IMR-90 (cell line): Measurements from ENCODE around the gene ATP1A2. TPM values are rescaled to one million over a fixed set of nuclear protein-coding genes. Genes with fewer than 3 reads are reported as not detected.

Experiments used
- ATAC-seq: fragments of 200-7000 bp; cut with Tn5 transposase; 2 replicates; pipeline ENCODE4 v1.9.1; 2020; ENCODE audit warnings: low read depth, mild to moderate bottlenecking, moderate library complexity
- BruUV-seq: library from RNA; stranded (reverse); fragments of 400-500 nt; replicated peaks from 2 replicates; lab custom pipeline; 2021; lab: Mats Ljungman, UMichigan
- CTCF ChIA-PET: fragments of 300-600 bp; formaldehyde crosslinking; extraction: SDS; loops from one replicate; lab custom pipeline; 2021; ENCODE audit warnings: antibody characterized with exemption; lab: Yijun Ruan, JAX
- POLR2A ChIA-PET: fragments of 300-600 bp; sonication (Branson Sonifier 250); formaldehyde crosslinking; loops from one replicate; lab custom pipeline; 2022; ENCODE audit warnings: antibody characterized with exemption; ENCODE audit not compliant: unreplicated experiment; lab: Charles Lee
- DNase-seq: peaks from one replicate; pipeline ENCODE4 v3.0.0; 2013
- H2AFZ ChIP-seq: replicated peaks from 2 replicates; pipeline ENCODE3; 2013; ENCODE audit warnings: low read length, mild to moderate bottlenecking; ENCODE audit not compliant: poor library complexity
- H2AK5ac ChIP-seq: 2 replicates; pipeline ENCODE4 v1.6.1; 2013; ENCODE audit warnings: low read depth, low read length, inconsistent platforms
- H2AK9ac ChIP-seq: replicated peaks from 2 replicates; pipeline ENCODE3; 2013; ENCODE audit warnings: mild to moderate bottlenecking, low read depth, low read length, moderate library complexity; ENCODE audit not compliant: poor library complexity
- H2BK120ac ChIP-seq: 2 replicates; pipeline ENCODE4 v1.6.1; 2013; ENCODE audit warnings: low read depth, low read length, inconsistent platforms
- H2BK15ac ChIP-seq: 3 replicates; pipeline ENCODE4 v1.6.1; 2013; ENCODE audit warnings: low read depth, low read length, inconsistent platforms
- H2BK20ac ChIP-seq: 2 replicates; pipeline ENCODE4 v1.6.1; 2013; ENCODE audit warnings: low read depth, mild to moderate bottlenecking, inconsistent platforms, low read length, moderate library complexity
- H2BK5ac ChIP-seq: 2 replicates; pipeline ENCODE4 v1.6.1; 2013; ENCODE audit warnings: mild to moderate bottlenecking, low read depth, low read length, inconsistent platforms; ENCODE audit not compliant: poor library complexity, severe bottlenecking
- H3K14ac ChIP-seq: replicated peaks from 2 replicates; pipeline ENCODE4 v1.6.1; 2013; ENCODE audit warnings: low read depth, low read length, inconsistent platforms
- H3K18ac ChIP-seq: 2 replicates; pipeline ENCODE4 v1.6.1; 2013; ENCODE audit warnings: low read depth, low read length, control low read depth
- H3K23ac ChIP-seq: 2 replicates; pipeline ENCODE4 v1.6.1; 2013; ENCODE audit warnings: low read depth, low read length, inconsistent platforms
- H3K27ac ChIP-seq: 2 replicates; pipeline ENCODE4 v1.5.1; 2013; ENCODE audit warnings: mild to moderate bottlenecking, control low read depth, low read length; ENCODE audit not compliant: insufficient read depth
- H3K27me3 ChIP-seq: 2 replicates; pipeline ENCODE4 v1.6.1; 2013; ENCODE audit warnings: low read length; ENCODE audit not compliant: control insufficient read depth, insufficient read depth
- H3K36me3 ChIP-seq: 2 replicates; pipeline ENCODE4 v1.6.1; 2013; ENCODE audit warnings: low read length, mixed read lengths; ENCODE audit not compliant: control insufficient read depth, insufficient read depth
- H3K4ac ChIP-seq: 2 replicates; pipeline ENCODE4 v1.6.1; 2013; ENCODE audit warnings: low read depth, low read length, inconsistent platforms
- H3K4me1 ChIP-seq: 2 replicates; pipeline ENCODE4 v1.6.1; 2013; ENCODE audit warnings: low read length, mixed read lengths; ENCODE audit not compliant: control insufficient read depth, insufficient read depth
- H3K4me2 ChIP-seq: 2 replicates; pipeline ENCODE4 v1.6.1; 2013; ENCODE audit warnings: low read depth, mild to moderate bottlenecking, control low read depth, low read length, moderate library complexity
- H3K4me3 ChIP-seq: 2 replicates; pipeline ENCODE4 v1.5.1; 2013; ENCODE audit warnings: low read depth, mild to moderate bottlenecking, control low read depth, low read length, moderate library complexity; ENCODE audit not compliant: insufficient read depth
- H3K56ac ChIP-seq: 2 replicates; pipeline ENCODE4 v1.6.1; 2013; ENCODE audit warnings: low read length, inconsistent platforms; ENCODE audit not compliant: insufficient read depth; ENCODE audit errors: extremely low read depth
- H3K79me1 ChIP-seq, 2 experiments: 2 replicates each; pipeline ENCODE4 v1.6.1; 2013; ENCODE audit warnings: low read length in 2 of 2, inconsistent platforms in 1 of 2, low read depth in 1 of 2
- H3K9ac ChIP-seq: 2 replicates; pipeline ENCODE4 v1.6.1; 2013; ENCODE audit warnings: low read depth, low read length, control low read depth
- H3K9me1 ChIP-seq: 2 replicates; pipeline ENCODE4 v1.6.1; 2013; ENCODE audit warnings: low read length, inconsistent platforms; ENCODE audit not compliant: insufficient read depth
- H3K9me3 ChIP-seq: 2 replicates; pipeline ENCODE4 v1.6.1; 2013; ENCODE audit warnings: low read length; ENCODE audit not compliant: control insufficient read depth, insufficient read depth
- H4K20me1 ChIP-seq: 2 replicates; pipeline ENCODE4 v1.6.1; 2013; ENCODE audit warnings: low read length, inconsistent platforms; ENCODE audit not compliant: insufficient read depth
- H4K5ac ChIP-seq: 2 replicates; pipeline ENCODE4 v1.6.1; 2013; ENCODE audit warnings: mild to moderate bottlenecking, low read depth, low read length, control low read depth
- H4K8ac ChIP-seq, 2 experiments: 2 replicates each; pipeline ENCODE4 v1.6.1; 2013; ENCODE audit warnings: low read depth in 2 of 2, low read length in 2 of 2, control low read depth in 1 of 2, inconsistent platforms in 1 of 2
- H4K91ac ChIP-seq: 2 replicates; pipeline ENCODE4 v1.6.1; 2013; ENCODE audit warnings: low read depth, low read length, inconsistent platforms; ENCODE audit not compliant: insufficient read depth
- BHLHE40 ChIP-seq: fragments of 150-350 bp; IDR thresholded peaks from 2 replicates; pipeline ENCODE4 v1.6.1; 2016; ENCODE audit warnings: mild to moderate bottlenecking, low read depth, low read length
- CHD1 ChIP-seq: IDR thresholded peaks from 2 replicates; pipeline ENCODE4 v1.6.1; 2012; ENCODE audit warnings: low read depth, low read length, improper control_type of control experiment
- FOS ChIP-seq: fragments of 150-350 bp; IDR thresholded peaks from 2 replicates; pipeline ENCODE4 v1.6.1; 2016; ENCODE audit warnings: low read depth, low read length
- MAFK ChIP-seq: IDR thresholded peaks from 2 replicates; pipeline ENCODE4 v1.6.1; 2012; ENCODE audit warnings: low read depth, low read length, improper control_type of control experiment
- MAZ ChIP-seq: IDR thresholded peaks from 2 replicates; pipeline ENCODE4 v1.6.1; 2012; ENCODE audit warnings: low read depth, mild to moderate bottlenecking, low read length, improper control_type of control experiment, moderate library complexity, borderline replicate concordance
- NFE2L2 ChIP-seq: fragments of 150-350 bp; IDR thresholded peaks from 2 replicates; pipeline ENCODE4 v1.6.1; 2016; ENCODE audit warnings: low read depth, mild to moderate bottlenecking, low read length
- RFX5 ChIP-seq: IDR thresholded peaks from 2 replicates; pipeline ENCODE4 v1.8.0; 2012; ENCODE audit warnings: low read depth, mild to moderate bottlenecking, low read length, moderate library complexity
- SMC3 ChIP-seq: fragments of 150-350 bp; IDR thresholded peaks from 2 replicates; pipeline ENCODE4 v1.6.1; 2016; ENCODE audit warnings: low read depth, mild to moderate bottlenecking, antibody characterized with exemption, low read length, moderate library complexity
- WGBS, 2 experiments: methylation state at CpG; one replicate each; pipeline versions ENCODE4 v1.1.5 to v1.1.7; 2013; ENCODE audit warnings: missing lambda C conversion rate in 2 of 2; ENCODE audit not compliant: insufficient read length in 1 of 2; ENCODE audit errors: extremely low coverage in 2 of 2; 5-methylcytosine and 5-hydroxymethylcytosine counted together
- dilution Hi-C: fragments of 300-500 bp; cut with HindIII; formaldehyde crosslinking; loops from one replicate; pipeline ENCODE4 v1.14.3; 2018; ENCODE audit warnings: low sequenced_read_pairs; ENCODE audit not compliant: unreplicated experiment
- in situ Hi-C: fragments of 300-500 bp; cut with MboI; formaldehyde crosslinking; loops from 3 replicates; pipeline ENCODE4 v1.14.3; 2019; ENCODE audit warnings: low sequenced_read_pairs, inconsistent platforms, mixed read lengths
- intact Hi-C: fragments of 100-400 bp; cut with micrococcal nuclease; formaldehyde crosslinking; loops from 2 replicates; pipeline ENCODE4 v1.10.0; 2022
- polyA plus RNA-seq, 3 experiments: library from polyadenylated mRNA; depleted of rRNA; stranded (reverse); fragments of >200 nt; gene quantifications; 2 replicates each; pipeline ENCODE4 v1.2.3, GENCODE V29; 2012; ENCODE audit warnings: low replicate concordance in 1 of 3
- total RNA-seq: library from RNA; depleted of rRNA; stranded (reverse); fragments of >200 nt; gene quantifications from 2 replicates; pipeline ENCODE4 v1.2.3, GENCODE V29; 2012

ATP1A2 gene
- total and polyA plus RNA-seq, 2 of the 4 experiments (the other 2 are of a cell fraction) = under 0.01 to 0.15 TPM

DNA sequence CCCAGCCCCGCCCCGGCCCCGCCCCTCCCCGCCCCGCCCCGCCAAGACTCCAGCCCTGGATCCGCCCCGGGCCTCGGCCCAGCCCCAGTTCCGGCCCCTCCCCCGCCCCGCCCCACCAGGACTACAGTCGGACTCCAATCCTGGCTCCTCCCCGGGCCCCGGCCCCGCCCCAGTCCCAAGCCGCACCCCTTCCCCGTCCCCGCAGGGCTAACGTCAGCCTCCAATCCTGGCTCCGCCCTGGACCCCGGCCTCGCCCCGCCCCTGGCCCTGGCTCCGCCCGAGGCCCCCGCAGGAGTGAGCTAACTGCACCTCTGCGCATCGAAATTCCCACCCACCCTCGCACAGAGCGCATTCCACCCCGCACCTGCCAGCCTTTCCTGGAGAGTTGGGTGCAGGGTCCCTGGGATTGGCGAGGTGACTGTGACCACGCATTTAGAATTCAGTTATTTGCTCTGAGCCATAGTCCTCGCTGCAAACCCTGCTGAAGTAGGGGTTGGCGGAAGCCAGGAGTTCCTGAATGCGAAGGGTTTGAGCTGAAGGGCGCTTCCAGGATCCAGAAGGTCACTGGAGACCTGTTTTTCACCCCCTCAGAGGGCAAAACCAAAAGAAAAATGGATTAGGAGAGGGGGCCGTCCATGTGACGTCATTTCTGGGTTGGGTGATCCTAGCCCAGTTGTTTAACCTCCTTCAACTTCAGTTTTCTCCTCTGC lies 16.6 kb upstream of the ATP1A2 start:
- Histone ChIP-seq H4K5ac (peak overlapping the region; percentile 74), H3K4me1 (peaks cover 16% of the 10 kb centered on the region), H3K9me3 (no peaks in the 10 kb centered on the region), H2BK120ac (no peak overlapping the region), H3K36me3 (no peaks in the 10 kb centered on the region), H4K91ac (peak overlapping the region; percentile 24; the same call in 1 of the 2 replicates), H3K14ac (no peak overlapping the region; the same call in 1 of the 2 replicates), H2BK15ac (no peak overlapping the region), H3K9ac (peak overlapping the region; percentile 41), H3K56ac (0 out of 2 replicates have a peak overlapping the region, but pooled peaks have one; percentile 46), H3K4me3 (peak overlapping the region; percentile 64), H2AK9ac (peak overlapping the region; percentile 73), H2BK20ac (no peak overlapping the region), H3K4ac (peak overlapping the region; percentile 54; the same call in 1 of the 2 replicates), H3K79me1 (peaks cover 0 to 20% of the 10 kb centered on the region in 2 experiments; a peak in 3 of 4 replicates), H3K4me2 (peak overlapping the region; percentile 99), H3K9me1 (no peaks in the 10 kb centered on the region), H3K27ac (0 out of 2 replicates have a peak overlapping the region, but pooled peaks have one; percentile 7), H4K20me1 (0 out of 2 replicates have a peak, but pooled peaks cover 5% of the 10 kb centered on the region), H3K18ac (no peak overlapping the region; the same call in 1 of the 2 replicates), H2AFZ (peak overlapping the region; percentile 94), H3K27me3 (no peaks in the 10 kb centered on the region; the same call in 1 of the 2 replicates), H2BK5ac (no peak overlapping the region), H2AK5ac (peak overlapping the region; percentile 1; the same call in 1 of the 2 replicates), H4K8ac (peak overlapping the region; percentile 81 to 86), H3K23ac (no peak overlapping the region)
- ChIA-PET POLR2A (no interaction called here), CTCF (interaction anchor here (0.6 to 1.0 kb wide), 2 partner anchors 132 to 278 kb away, joined by 3 read pairs; no protein-coding TSS in a partner anchor)
- BruUV-seq = no TSS peak
- TF ChIP-seq BHLHE40 (no peak), FOS (no peak), NFE2L2 (no peak), SMC3 (no peak), MAZ (peak; percentile 72; the same call in 1 of the 2 replicates), RFX5 (no peak), CHD1 (no peak), MAFK (no peak)
- DNase-seq (peak; percentile 87), ATAC-seq (peak; percentile 95)
- WGBS, 2 experiments = 14% methylated on average over 7 of the region's 40 CpGs; no CpG with 5 or more reads in 1 of the 2 experiments
- in situ Hi-C loops = loop anchor here (10.0 kb wide), 1 partner anchor 256 kb away; no protein-coding TSS in a partner anchor
- intact Hi-C loops = no loop called here
- dilution Hi-C loops = no loop called here
